Activated naive CD8-positive, alpha-beta T cell treated with anti-CD3 and anti-CD28 coated beads for 36 hours (primary cell): Measurements from ENCODE around the gene RFXANK. TPM values are rescaled to one million over a fixed set of nuclear protein-coding genes. Genes with fewer than 3 reads are reported as not detected.

Experiments used
- DNase-seq: peaks from one replicate; pipeline ENCODE4 v3.0.0; 2021
- H3K27ac Mint-ChIP-seq: one replicate; pipeline ENCODE4 v1.8.0; 2022; ENCODE audit warnings: mild to moderate bottlenecking, moderate library complexity, mixed read lengths
- H3K27me3 Mint-ChIP-seq: one replicate; pipeline ENCODE4 v1.8.0; 2022; ENCODE audit warnings: mild to moderate bottlenecking, mixed read lengths
- H3K36me3 Mint-ChIP-seq: one replicate; pipeline ENCODE4 v1.8.0; 2021; ENCODE audit warnings: mild to moderate bottlenecking, mixed read lengths
- H3K4me1 Mint-ChIP-seq: one replicate; pipeline ENCODE4 v1.8.0; 2021; ENCODE audit warnings: mixed read lengths
- H3K4me3 Mint-ChIP-seq: one replicate; pipeline ENCODE4 v1.8.0; 2022; ENCODE audit warnings: mild to moderate bottlenecking, moderate library complexity, mixed read lengths
- H3K9me3 Mint-ChIP-seq: one replicate; pipeline ENCODE4 v1.8.0; 2022; ENCODE audit warnings: mixed read lengths
- total RNA-seq, 2 experiments: library from RNA; stranded (reverse); gene quantifications; one replicate each; pipeline ENCODE4 v1.2.3, GENCODE V29; 2021

The RFXANK gene
- total RNA-seq, 2 experiments from 2014 or later, result 84.6 to 85.4 TPM

GRCh38 chr19:19185853-19186740 is 6.0 kb upstream of the RFXANK start:
- no peak overlapping the region for H3K4me3 Mint-ChIP-seq
- H3K27me3 Mint-ChIP-seq, result no peaks in the 10 kb centered on the region
- peaks cover 14% of the 10 kb centered on the region for H3K4me1 Mint-ChIP-seq
- H3K9me3 Mint-ChIP-seq, result peaks cover 5% of the 10 kb centered on the region
- DNase-seq, result peak; percentile 60
- H3K27ac Mint-ChIP-seq, result peak overlapping the region; percentile 72
- H3K36me3 Mint-ChIP-seq, result peaks cover 19% of the 10 kb centered on the region

- H3K27ac Mint-ChIP-seq, result peak overlapping the region; percentile 72
- no peaks in the 10 kb centered on the region for H3K27me3 Mint-ChIP-seq
- H3K9me3 Mint-ChIP-seq, result peaks cover 5% of the 10 kb centered on the region
- H3K4me1 Mint-ChIP-seq, result peaks cover 18% of the 10 kb centered on the region
- peaks cover 19% of the 10 kb centered on the region for H3K36me3 Mint-ChIP-seq
- DNase-seq, result no peak
- H3K4me3 Mint-ChIP-seq, result no peak overlapping the region
Observed at GRCh38 chr19:19186742-19187141, 5.3 kb upstream of the RFXANK start.

GRCh38 chr19:19191768-19192077 is 335 bp upstream of the RFXANK start:
- Mint-ChIP-seq H3K36me3 (peaks cover 10% of the 10 kb centered on the region), H3K4me1 (peaks cover 26% of the 10 kb centered on the region), H3K9me3 (peaks cover 2% of the 10 kb centered on the region), H3K27me3 (no peaks in the 10 kb centered on the region), H3K4me3 (peak overlapping the region; percentile 95), H3K27ac (peak overlapping the region; percentile 96)
- DNase-seq, result no peak

- Mint-ChIP-seq H3K4me1 (peaks cover 26% of the 10 kb centered on the region), H3K4me3 (peak overlapping the region; percentile 95), H3K9me3 (no peaks in the 10 kb centered on the region), H3K27ac (peak overlapping the region; percentile 96), H3K27me3 (no peaks in the 10 kb centered on the region), H3K36me3 (peaks cover 2% of the 10 kb centered on the region)
- no peak for DNase-seq
Observed at GRCh38 chr19:19192910-19193423, 909 bp downstream of the RFXANK start.

GRCh38 chr19:19193926-19194325 is 1.9 kb downstream of the RFXANK start:
- H3K27ac Mint-ChIP-seq, result peak overlapping the region; percentile 11
- no peak for DNase-seq
- no peaks in the 10 kb centered on the region for H3K9me3 Mint-ChIP-seq
- no peaks in the 10 kb centered on the region for H3K27me3 Mint-ChIP-seq
- H3K4me1 Mint-ChIP-seq, result peaks cover 26% of the 10 kb centered on the region
- H3K36me3 Mint-ChIP-seq, result peaks cover 2% of the 10 kb centered on the region
- peak overlapping the region; percentile 95 for H3K4me3 Mint-ChIP-seq

GRCh38 chr19:19201697-19202630 is 9.9 kb downstream of the RFXANK start:
- Mint-ChIP-seq H3K36me3 (peaks cover 19% of the 10 kb centered on the region), H3K4me1 (peaks cover 14% of the 10 kb centered on the region), H3K4me3 (peak overlapping the region; percentile 94), H3K27me3 (peaks cover 3% of the 10 kb centered on the region), H3K9me3 (no peaks in the 10 kb centered on the region), H3K27ac (peak overlapping the region; percentile 94)
- no peak for DNase-seq

GRCh38 chr19:19202707-19203011 is 10.6 kb downstream of the RFXANK start:
- Mint-ChIP-seq H3K4me3 (peak overlapping the region; percentile 94), H3K27ac (peak overlapping the region; percentile 94), H3K9me3 (no peaks in the 10 kb centered on the region), H3K4me1 (peaks cover 17% of the 10 kb centered on the region), H3K36me3 (peaks cover 19% of the 10 kb centered on the region), H3K27me3 (peaks cover 4% of the 10 kb centered on the region)
- no peak for DNase-seq

GRCh38 chr19:19203012-19203856 is 11.2 kb downstream of the RFXANK start, which contains the start of gene NR2C2AP:
TSS of gene NR2C2AP (minus strand) at chr19:19203414. CDS start at chr19:19203060, 354 bp downstream.
- H3K36me3 Mint-ChIP-seq, result peaks cover 19% of the 10 kb centered on the region
- peaks cover 4% of the 10 kb centered on the region for H3K27me3 Mint-ChIP-seq
- H3K4me1 Mint-ChIP-seq, result peaks cover 19% of the 10 kb centered on the region
- peak within 1 kb of the TSS; percentile 94 for H3K27ac Mint-ChIP-seq
- H3K9me3 Mint-ChIP-seq, result no peaks in the 10 kb centered on the region
- DNase-seq, result peak; percentile 92
- peak within 1 kb of the TSS; percentile 94 for H3K4me3 Mint-ChIP-seq

GRCh38 chr19:19204181-19204580 is 12.1 kb downstream of the RFXANK start:
- H3K4me3 Mint-ChIP-seq, result no peak overlapping the region
- no peak overlapping the region for H3K27ac Mint-ChIP-seq
- no peaks in the 10 kb centered on the region for H3K9me3 Mint-ChIP-seq
- peaks cover 19% of the 10 kb centered on the region for H3K4me1 Mint-ChIP-seq
- DNase-seq, result no peak
- peaks cover 19% of the 10 kb centered on the region for H3K36me3 Mint-ChIP-seq
- peaks cover 8% of the 10 kb centered on the region for H3K27me3 Mint-ChIP-seq

- Mint-ChIP-seq H3K27ac (no peak overlapping the region), H3K27me3 (peaks cover 15% of the 10 kb centered on the region), H3K9me3 (no peaks in the 10 kb centered on the region)
Observed at GRCh38 chr19:19205416-19206410, 13.7 kb downstream of the RFXANK start.

GRCh38 chr19:19206938-19207337 is 14.9 kb downstream of the RFXANK start:
- no peak overlapping the region for H3K27ac Mint-ChIP-seq
- no peak for DNase-seq
- no peaks in the 10 kb centered on the region for H3K9me3 Mint-ChIP-seq
- H3K27me3 Mint-ChIP-seq, result peaks cover 25% of the 10 kb centered on the region
- peaks cover 14% of the 10 kb centered on the region for H3K4me1 Mint-ChIP-seq
- H3K4me3 Mint-ChIP-seq, result no peak overlapping the region
- H3K36me3 Mint-ChIP-seq, result peaks cover 9% of the 10 kb centered on the region

More at GRCh38 chr19:19205416-19206410, 13.7 kb downstream of the RFXANK start:
- DNase-seq, result no peak
- Mint-ChIP-seq H3K36me3 (peaks cover 10% of the 10 kb centered on the region), H3K4me3 (no peak overlapping the region), H3K4me1 (peaks cover 19% of the 10 kb centered on the region)

GRCh38 chr19:19207637-19208572 is 15.8 kb downstream of the RFXANK start:
- no peak for DNase-seq
- no peaks in the 10 kb centered on the region for H3K36me3 Mint-ChIP-seq
- H3K27me3 Mint-ChIP-seq, result peaks cover 35% of the 10 kb centered on the region
- no peaks in the 10 kb centered on the region for H3K9me3 Mint-ChIP-seq
- no peak overlapping the region for H3K4me3 Mint-ChIP-seq
- no peak overlapping the region for H3K27ac Mint-ChIP-seq
- peaks cover 7% of the 10 kb centered on the region for H3K4me1 Mint-ChIP-seq
